Cardiac muscle cell (in vitro differentiated cells and primary cell): ENCODE measurements around the gene PPP1R3F. TPM values are rescaled to one million over a fixed set of nuclear protein-coding genes. Genes with fewer than 3 reads are reported as not detected.
"Not testable (repeated sequence)": the region's sequence is repeated elsewhere in the genome, so short reads cannot be mapped to it uniquely, and the experiment has no call there.

ENCODE experiments used
- DNase-seq, 2 donors: peaks; one replicate each; pipeline versions ENCODE4 v3.0.0 to v3.0.0-alpha.2; 2010 to 2017; ENCODE audit warnings: low read depth in 1 of 2, low spot score in 1 of 2
- H3K27ac ChIP-seq: fragments of 200-600 bp; sonication (generic); 2 replicates; pipeline ENCODE4 v1.5.1; 2016
- H3K27me3 ChIP-seq: fragments of 200-600 bp; sonication (generic); 2 replicates; pipeline ENCODE4 v1.6.0; 2016; ENCODE audit warnings: control low read depth
- H3K36me3 ChIP-seq: fragments of 200-600 bp; sonication (generic); 2 replicates; pipeline ENCODE4 v1.5.1; 2016; ENCODE audit warnings: control low read depth
- H3K4me1 ChIP-seq: fragments of 200-600 bp; sonication (generic); 2 replicates; pipeline ENCODE4 v1.8.1; 2017; ENCODE audit warnings: low read depth, mild to moderate bottlenecking, mixed run types
- H3K4me3 ChIP-seq: fragments of 200-600 bp; sonication (generic); 2 replicates; pipeline ENCODE4 v1.5.1; 2016; ENCODE audit warnings: mild to moderate bottlenecking
- H3K9me3 ChIP-seq: fragments of 200-600 bp; sonication (generic); 2 replicates; pipeline ENCODE4 v1.5.1; 2017; ENCODE audit warnings: low read depth, mild to moderate bottlenecking, control low read depth
- polyA plus RNA-seq: library from polyadenylated mRNA; unstranded; fragments of >200 nt; fragmentation: Nextera tagmentation; extraction: Ambion mirVana; gene quantifications from 2 replicates; pipeline ENCODE4 v1.2.1, GENCODE V29; 2016
- total RNA-seq: library from RNA; depleted of rRNA; stranded (reverse); fragments of >200 nt; gene quantifications from 2 replicates; pipeline ENCODE4 v1.2.3, GENCODE V29; 2016
- TF ChIP-seq, protein P1 (sequence below): IDR thresholded peaks from 2 replicates; pipeline ENCODE4 v1.5.1; 2012; ENCODE audit warnings: low read depth, mild to moderate bottlenecking, low read length

The PPP1R3F gene
- total and polyA plus RNA-seq, 2 experiments from 2014 or later, result 24.4 to 32.6 TPM

DNA sequence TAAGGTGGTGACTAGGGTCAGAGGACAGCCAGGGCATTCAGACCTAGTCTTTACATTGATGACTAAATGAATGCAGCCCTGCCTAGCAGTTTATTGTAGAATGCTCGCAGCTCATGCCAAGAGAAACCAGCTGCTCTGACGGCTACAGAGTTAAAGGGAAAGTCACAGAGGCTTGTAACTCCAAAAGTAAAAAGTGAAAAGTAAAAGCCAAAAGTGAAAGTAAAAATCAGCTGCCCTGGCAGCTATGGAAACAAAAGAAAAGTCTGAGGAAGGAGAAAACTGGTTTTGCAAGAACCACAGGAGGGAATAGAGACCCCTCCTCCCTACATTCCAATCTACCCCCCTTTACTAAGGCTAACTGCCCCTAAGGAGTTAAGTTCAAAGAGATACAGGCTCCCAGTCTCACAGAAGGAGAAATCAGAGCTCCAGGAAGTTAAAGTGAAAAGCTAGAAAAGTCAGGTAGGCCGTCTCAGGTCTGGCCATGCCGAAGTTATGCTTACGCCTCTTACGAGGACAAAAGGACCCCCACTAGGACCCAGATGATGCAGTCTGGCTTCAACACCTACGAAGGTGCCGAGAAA, 39.9 kb downstream of the PPP1R3F start:
- H3K9me3 ChIP-seq, result no peaks in the 10 kb centered on the region
- DNase-seq, result peak in 1 of 2 donors; percentile 44
- H3K4me3 ChIP-seq, result no peak overlapping the region
- TF ChIP-seq, protein P1, sequence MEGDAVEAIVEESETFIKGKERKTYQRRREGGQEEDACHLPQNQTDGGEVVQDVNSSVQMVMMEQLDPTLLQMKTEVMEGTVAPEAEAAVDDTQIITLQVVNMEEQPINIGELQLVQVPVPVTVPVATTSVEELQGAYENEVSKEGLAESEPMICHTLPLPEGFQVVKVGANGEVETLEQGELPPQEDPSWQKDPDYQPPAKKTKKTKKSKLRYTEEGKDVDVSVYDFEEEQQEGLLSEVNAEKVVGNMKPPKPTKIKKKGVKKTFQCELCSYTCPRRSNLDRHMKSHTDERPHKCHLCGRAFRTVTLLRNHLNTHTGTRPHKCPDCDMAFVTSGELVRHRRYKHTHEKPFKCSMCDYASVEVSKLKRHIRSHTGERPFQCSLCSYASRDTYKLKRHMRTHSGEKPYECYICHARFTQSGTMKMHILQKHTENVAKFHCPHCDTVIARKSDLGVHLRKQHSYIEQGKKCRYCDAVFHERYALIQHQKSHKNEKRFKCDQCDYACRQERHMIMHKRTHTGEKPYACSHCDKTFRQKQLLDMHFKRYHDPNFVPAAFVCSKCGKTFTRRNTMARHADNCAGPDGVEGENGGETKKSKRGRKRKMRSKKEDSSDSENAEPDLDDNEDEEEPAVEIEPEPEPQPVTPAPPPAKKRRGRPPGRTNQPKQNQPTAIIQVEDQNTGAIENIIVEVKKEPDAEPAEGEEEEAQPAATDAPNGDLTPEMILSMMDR, result no peak
- H3K27me3 ChIP-seq, result no peaks in the 10 kb centered on the region
- H3K4me1 ChIP-seq, result no peaks in the 10 kb centered on the region
- H3K36me3 ChIP-seq, result no peaks in the 10 kb centered on the region
- no peak overlapping the region for H3K27ac ChIP-seq

DNA sequence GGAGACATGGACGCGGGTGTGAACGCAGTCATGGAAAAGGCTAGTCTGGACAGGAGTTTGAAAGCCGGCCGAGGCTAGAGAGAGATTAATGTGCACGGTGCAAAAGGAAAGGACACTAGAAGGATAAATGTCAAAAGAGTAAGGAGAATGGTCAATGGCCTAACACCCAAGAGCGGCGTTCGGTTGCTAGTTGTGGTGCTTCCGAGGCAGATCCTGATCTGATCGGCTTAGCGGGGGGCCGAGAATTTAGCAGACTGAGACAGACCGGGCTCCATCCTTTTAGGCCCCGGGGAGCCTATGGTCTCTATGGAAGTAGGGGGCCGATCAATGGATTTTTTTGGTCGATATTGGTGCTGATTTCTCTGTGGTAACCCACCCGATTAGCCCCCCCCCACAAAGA, 40.8 kb downstream of the PPP1R3F start:
- Histone ChIP-seq H3K36me3 (no peaks in the 10 kb centered on the region), H3K9me3 (no peaks in the 10 kb centered on the region), H3K27me3 (no peaks in the 10 kb centered on the region), H3K4me3 (no peak overlapping the region), H3K4me1 (no peaks in the 10 kb centered on the region), H3K27ac (no peak overlapping the region)
- TF ChIP-seq, protein P1, result no peak
- no peak for DNase-seq

DNA sequence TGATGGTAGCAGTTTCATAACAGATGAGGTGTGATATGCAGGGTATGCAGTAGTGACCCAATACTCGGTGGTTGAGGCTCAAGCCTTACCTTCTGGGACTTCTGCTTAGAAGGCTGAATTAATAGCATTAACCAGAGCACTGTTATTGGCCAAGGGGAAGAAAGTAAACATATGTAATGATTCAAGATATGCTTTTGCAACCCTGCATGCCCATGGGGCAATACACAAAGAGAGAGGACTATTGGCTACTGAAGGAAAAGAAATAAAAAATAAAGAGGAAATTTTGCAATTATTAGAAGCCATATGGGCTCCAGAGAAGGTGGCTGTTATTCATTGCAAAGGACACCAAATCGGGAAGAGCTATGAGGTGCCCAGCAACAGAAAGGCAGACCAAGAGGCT, 42.6 kb downstream of the PPP1R3F start:
- H3K27me3 ChIP-seq, result no peaks in the 10 kb centered on the region
- H3K27ac ChIP-seq, result no peak overlapping the region
- H3K4me1 ChIP-seq, result no peaks in the 10 kb centered on the region
- no peaks in the 10 kb centered on the region for H3K36me3 ChIP-seq
- H3K9me3 ChIP-seq, result no peaks in the 10 kb centered on the region
- DNase-seq, result no peak
- H3K4me3 ChIP-seq, result no peak overlapping the region
- TF ChIP-seq, protein P1, result no peak

DNA sequence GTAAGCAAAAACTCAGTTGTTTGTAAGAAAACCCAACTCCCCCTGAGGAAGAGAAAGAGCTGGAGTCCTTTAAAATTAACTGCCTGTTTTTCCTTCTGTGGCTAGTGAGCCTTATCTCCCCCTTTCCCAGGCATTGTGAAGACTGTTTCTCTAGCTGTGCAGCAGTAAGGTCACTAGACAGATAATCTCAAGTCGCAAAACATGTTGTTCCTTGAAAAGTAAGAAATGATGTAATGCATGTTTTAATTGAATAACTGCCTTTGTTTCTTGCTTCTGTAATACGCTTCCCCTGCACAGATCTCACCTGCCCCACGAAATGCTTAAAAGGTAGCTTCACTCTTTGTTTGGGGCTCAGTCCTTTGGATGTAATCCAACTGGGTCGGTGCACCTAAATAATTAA, 46.5 kb downstream of the PPP1R3F start:
- no peaks in the 10 kb centered on the region for H3K36me3 ChIP-seq
- H3K27ac ChIP-seq, result no peak overlapping the region
- TF ChIP-seq, protein P1, result no peak

DNA sequence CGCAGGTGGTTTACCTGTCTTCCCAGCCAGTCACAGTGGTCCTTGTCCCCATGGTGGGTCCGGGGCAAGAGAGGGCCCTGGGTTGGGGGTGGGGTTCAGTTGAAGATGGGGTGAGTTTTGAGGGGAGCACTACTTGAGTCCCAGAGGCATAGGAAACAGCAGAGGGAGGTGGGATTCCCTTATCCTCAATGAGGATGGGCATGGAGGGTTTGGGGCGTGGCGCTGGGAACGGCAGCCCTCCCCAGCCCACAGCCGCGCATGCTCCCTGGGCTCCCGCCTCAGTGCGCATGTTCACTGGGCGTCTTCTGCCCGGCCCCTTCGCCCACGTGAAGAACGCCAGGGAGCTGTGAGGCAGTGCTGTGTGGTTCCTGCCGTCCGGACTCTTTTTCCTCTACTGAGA, 52.1 kb downstream of the PPP1R3F start, which contains the start of gene GAGE12J:
Gene GAGE12J, plus strand, starts transcription at position 301 of the 400 bp plus-strand sequence. CDS start 1,157 bp downstream, outside the sequence.
- not testable (repeated sequence) for H3K4me1 ChIP-seq, H3K4me3 ChIP-seq, DNase-seq, H3K9me3 ChIP-seq, H3K27me3 ChIP-seq, H3K27ac ChIP-seq, H3K36me3 ChIP-seq

More for the DNA sequence above, 46.5 kb downstream of the PPP1R3F start:
- Histone ChIP-seq H3K4me1 (no peaks in the 10 kb centered on the region), H3K9me3 (no peaks in the 10 kb centered on the region), H3K4me3 (no peak overlapping the region), H3K27me3 (no peaks in the 10 kb centered on the region)
- DNase-seq, result no peak

DNA sequence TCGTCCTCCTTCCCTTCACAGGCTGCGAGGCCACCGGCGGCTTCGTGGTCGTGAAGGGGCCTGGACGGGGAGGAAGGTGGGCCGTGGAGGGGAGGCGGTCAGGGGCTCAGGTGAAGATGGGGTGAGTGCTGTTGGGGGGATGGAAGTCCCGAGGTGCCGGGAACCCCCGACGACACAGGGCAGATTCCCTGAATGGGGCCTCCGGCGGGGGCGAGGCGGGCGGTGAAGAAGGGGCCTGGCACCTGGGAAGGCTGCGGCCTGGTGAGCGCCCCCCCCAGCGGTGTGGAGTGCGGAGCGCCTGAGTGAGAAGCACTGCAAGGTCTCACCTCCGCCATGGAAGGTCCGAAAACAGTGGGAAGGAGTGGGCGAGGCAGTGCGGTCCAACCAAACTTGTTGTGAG, 52.7 kb downstream of the PPP1R3F start:
- H3K27ac ChIP-seq, H3K4me1 ChIP-seq, H3K27me3 ChIP-seq, H3K9me3 ChIP-seq, H3K4me3 ChIP-seq, DNase-seq, H3K36me3 ChIP-seq: not testable (repeated sequence)

DNA sequence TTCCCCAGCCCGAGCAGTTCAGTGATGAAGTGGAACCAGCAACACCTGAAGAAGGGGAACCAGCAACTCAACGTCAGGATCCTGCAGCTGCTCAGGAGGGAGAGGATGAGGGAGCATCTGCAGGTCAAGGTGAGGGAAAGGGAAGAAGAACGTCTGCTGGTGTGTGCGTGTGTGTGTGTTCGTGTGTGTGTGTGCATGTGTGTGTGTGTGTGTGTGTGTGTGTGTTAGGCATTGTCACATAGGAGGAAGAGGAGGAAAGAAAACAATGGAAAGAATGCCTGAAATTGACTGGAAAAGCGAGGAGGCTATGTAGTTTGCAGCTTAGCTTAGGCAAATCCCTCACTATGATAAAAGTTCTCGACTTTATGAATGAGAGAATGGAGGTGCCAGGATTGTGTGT, 54.1 kb downstream of the PPP1R3F start:
- H3K4me3 ChIP-seq, H3K36me3 ChIP-seq: not testable (repeated sequence)

DNA sequence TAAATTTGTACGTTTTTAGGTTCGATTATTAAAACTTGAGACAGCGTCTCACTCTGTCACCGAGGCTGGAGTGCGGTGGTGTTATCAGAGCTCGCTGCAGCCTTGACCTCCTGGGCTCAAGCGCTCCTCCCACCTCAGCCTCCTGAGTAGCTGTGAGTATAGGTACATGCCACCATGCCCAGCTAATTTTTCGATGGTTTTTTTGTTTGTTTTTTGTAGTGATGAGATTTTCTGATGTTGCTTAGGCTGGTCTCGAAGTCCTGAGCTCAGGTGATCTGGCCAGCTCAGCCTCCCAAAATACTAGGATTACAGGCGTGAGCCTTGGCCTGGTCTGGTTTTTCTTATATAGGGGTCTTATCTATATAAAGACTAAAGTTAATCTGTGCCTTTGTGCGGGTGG, 60.8 kb downstream of the PPP1R3F start:
- H3K9me3 ChIP-seq, H3K27me3 ChIP-seq, H3K4me1 ChIP-seq, H3K4me3 ChIP-seq, H3K36me3 ChIP-seq, DNase-seq, H3K27ac ChIP-seq: not testable (repeated sequence)

More for the DNA sequence above, 54.1 kb downstream of the PPP1R3F start:
- not testable (repeated sequence) for DNase-seq, H3K27ac ChIP-seq, H3K27me3 ChIP-seq, H3K4me1 ChIP-seq, H3K9me3 ChIP-seq

DNA sequence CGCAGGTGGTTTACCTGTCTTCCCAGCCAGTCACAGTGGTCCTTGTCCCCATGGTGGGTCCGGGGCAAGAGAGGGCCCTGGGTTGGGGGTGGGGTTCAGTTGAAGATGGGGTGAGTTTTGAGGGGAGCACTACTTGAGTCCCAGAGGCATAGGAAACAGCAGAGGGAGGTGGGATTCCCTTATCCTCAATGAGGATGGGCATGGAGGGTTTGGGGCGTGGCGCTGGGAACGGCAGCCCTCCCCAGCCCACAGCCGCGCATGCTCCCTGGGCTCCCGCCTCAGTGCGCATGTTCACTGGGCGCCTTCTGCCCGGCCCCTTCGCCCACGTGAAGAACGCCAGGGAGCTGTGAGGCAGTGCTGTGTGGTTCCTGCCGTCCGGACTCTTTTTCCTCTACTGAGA, 61.7 kb downstream of the PPP1R3F start, which contains the start of gene GAGE13:
Gene GAGE13, plus strand, starts transcription at position 301 of the 400 bp plus-strand sequence. CDS start 1,156 bp downstream, outside the sequence.
- not testable (repeated sequence) for H3K4me3 ChIP-seq, H3K9me3 ChIP-seq, H3K4me1 ChIP-seq, DNase-seq, H3K27me3 ChIP-seq, H3K36me3 ChIP-seq, H3K27ac ChIP-seq

DNA sequence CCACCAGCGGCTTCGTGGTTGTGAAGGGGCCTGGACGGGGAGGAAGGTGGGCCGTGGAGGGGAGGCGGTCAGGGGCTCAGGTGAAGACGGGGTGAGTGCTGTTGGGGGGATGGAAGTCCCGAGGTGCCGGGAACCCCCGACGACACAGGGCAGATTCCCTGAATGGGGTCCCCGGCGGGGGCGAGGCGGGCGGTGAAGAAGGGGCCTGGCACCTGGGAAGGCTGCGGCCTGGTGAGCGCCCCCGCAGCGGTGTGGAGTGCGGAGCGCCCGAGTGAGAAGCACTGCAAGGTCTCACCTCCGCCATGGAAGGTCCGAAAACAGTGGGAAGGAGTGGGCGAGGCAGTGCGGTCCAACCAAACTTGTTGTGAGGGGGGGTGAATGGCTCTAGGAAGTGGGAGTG, 62.2 kb downstream of the PPP1R3F start:
- H3K9me3 ChIP-seq, H3K27me3 ChIP-seq, H3K36me3 ChIP-seq, H3K4me1 ChIP-seq, H3K27ac ChIP-seq, H3K4me3 ChIP-seq, DNase-seq: not testable (repeated sequence)
